ENCODE results near the gene SLC25A21.

DNA sequence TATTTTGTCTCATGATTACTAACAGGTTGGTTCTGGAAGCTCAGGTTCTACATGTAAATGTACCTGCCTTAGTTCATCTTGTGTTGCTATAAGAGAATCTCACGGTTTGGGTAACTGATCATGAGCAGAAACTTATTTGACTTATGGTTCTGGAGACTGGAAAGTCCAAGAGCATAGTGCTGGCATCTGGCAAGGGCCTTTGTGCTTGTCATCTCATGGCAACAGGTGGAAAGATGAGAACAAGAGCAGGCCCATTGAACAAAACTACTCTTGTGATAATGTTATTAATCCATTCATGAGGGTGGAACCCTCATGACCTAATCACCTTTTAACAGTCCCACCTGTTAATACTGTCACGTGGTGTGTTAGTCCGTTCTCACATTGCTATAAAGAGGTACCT, 48.7 kb upstream of the SLC25A21 start:
- TF ChIP-seq, protein P1, sequence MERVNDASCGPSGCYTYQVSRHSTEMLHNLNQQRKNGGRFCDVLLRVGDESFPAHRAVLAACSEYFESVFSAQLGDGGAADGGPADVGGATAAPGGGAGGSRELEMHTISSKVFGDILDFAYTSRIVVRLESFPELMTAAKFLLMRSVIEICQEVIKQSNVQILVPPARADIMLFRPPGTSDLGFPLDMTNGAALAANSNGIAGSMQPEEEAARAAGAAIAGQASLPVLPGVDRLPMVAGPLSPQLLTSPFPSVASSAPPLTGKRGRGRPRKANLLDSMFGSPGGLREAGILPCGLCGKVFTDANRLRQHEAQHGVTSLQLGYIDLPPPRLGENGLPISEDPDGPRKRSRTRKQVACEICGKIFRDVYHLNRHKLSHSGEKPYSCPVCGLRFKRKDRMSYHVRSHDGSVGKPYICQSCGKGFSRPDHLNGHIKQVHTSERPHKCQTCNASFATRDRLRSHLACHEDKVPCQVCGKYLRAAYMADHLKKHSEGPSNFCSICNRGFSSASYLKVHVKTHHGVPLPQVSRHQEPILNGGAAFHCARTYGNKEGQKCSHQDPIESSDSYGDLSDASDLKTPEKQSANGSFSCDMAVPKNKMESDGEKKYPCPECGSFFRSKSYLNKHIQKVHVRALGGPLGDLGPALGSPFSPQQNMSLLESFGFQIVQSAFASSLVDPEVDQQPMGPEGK (CRISPR knock-in tag; IDR thresholded peaks at IDR 0.05; ENCODE audit: borderline replicate concordance), result no peak
- TF ChIP-seq TCF4 (CRISPR knock-in tag; IDR thresholded peaks at IDR 0.05; ENCODE audit: borderline replicate concordance) (no peak), ISL1 (CRISPR knock-in tag; IDR thresholded peaks at IDR 0.05) (no peak), ARNTL (CRISPR knock-in tag; IDR thresholded peaks at IDR 0.05; ENCODE audit: borderline replicate concordance, low read depth) (no peak), SNAI2 (CRISPR knock-in tag; IDR thresholded peaks at IDR 0.05) (no peak), RARB (CRISPR knock-in tag; IDR thresholded peaks at IDR 0.05) (no peak)
